HFFc6 (cell line): Measurements from ENCODE around the gene TRAPPC10. TPM values are rescaled to one million over a fixed set of nuclear protein-coding genes. Genes with fewer than 3 reads are reported as not detected.

Experiments
- DNase-seq: peaks from one replicate; pipeline ENCODE4 v3.0.0-alpha.2; 2018
- H3K27ac Mint-ChIP-seq: 2 replicates; pipeline ENCODE4 v1.8.0; 2020; ENCODE audit warnings: mild to moderate bottlenecking, mixed read lengths
- H3K27me3 Mint-ChIP-seq: 2 replicates; pipeline ENCODE4 v1.8.0; 2021; ENCODE audit warnings: mild to moderate bottlenecking, moderate library complexity, mixed read lengths; ENCODE audit not compliant: insufficient read depth
- H3K36me3 Mint-ChIP-seq: 2 replicates; pipeline ENCODE4 v1.8.0; 2021; ENCODE audit warnings: low read depth, mixed read lengths
- H3K4me1 Mint-ChIP-seq: 2 replicates; pipeline ENCODE4 v1.8.0; 2020; ENCODE audit warnings: low read depth, mixed read lengths
- H3K4me3 Mint-ChIP-seq: 2 replicates; pipeline ENCODE4 v1.8.0; 2020; ENCODE audit warnings: mild to moderate bottlenecking, moderate library complexity, mixed read lengths
- H3K9me3 Mint-ChIP-seq: 2 replicates; pipeline ENCODE4 v1.8.0; 2020; ENCODE audit warnings: mild to moderate bottlenecking, mixed read lengths
- CTCF ChIP-seq: fragments of 200-600 bp; sonication (generic); IDR thresholded peaks from 2 replicates; pipeline ENCODE4 v1.5.0; 2021; ENCODE audit warnings: antibody characterized with exemption, mild to moderate bottlenecking
- total RNA-seq, 6 experiments: library from RNA; stranded (reverse); fragmentation: NEBNext Ultra II Directional; extraction: Animal tissue kit (Norgen Biotek cat#: 25700); gene quantifications; 2 replicates in 1 of 6; 3 replicates in 5 of 6; pipeline ENCODE4 v1.2.3, GENCODE V29; 2021

The TRAPPC10 gene
- total RNA-seq, 6 experiments from 2014 or later: 24.1 to 29.4 (median 27.7) TPM

- no peaks in the 10 kb centered on the region for H3K9me3 Mint-ChIP-seq
These were observed 6.5 kb upstream of the TRAPPC10 start for GRCh38 chr21:44005593-44005992.

GRCh38 chr21:44006017-44006619 lies 6.0 kb upstream of the TRAPPC10 start:
- H3K4me1 Mint-ChIP-seq: peaks cover 38% of the 10 kb centered on the region
- no peaks in the 10 kb centered on the region for H3K9me3 Mint-ChIP-seq
- H3K27ac Mint-ChIP-seq: peak overlapping the region; percentile 98
- DNase-seq: peak; percentile 90
- H3K27me3 Mint-ChIP-seq: no peaks in the 10 kb centered on the region; the same call in none of the 2 replicates
- no peaks in the 10 kb centered on the region for H3K36me3 Mint-ChIP-seq
- peak overlapping the region; percentile 69 for H3K4me3 Mint-ChIP-seq
- no peak for TF ChIP-seq CTCF

More at GRCh38 chr21:44005593-44005992, 6.5 kb upstream of the TRAPPC10 start:
- Mint-ChIP-seq H3K4me1 (peaks cover 35% of the 10 kb centered on the region), H3K36me3 (no peaks in the 10 kb centered on the region), H3K27me3 (no peaks in the 10 kb centered on the region; the same call in none of the 2 replicates), H3K4me3 (no peak overlapping the region), H3K27ac (peak overlapping the region; percentile 98)
- DNase-seq: no peak
- no peak for TF ChIP-seq CTCF

- Mint-ChIP-seq H3K27me3 (no peaks in the 10 kb centered on the region; the same call in none of the 2 replicates), H3K27ac (peak overlapping the region; percentile 98), H3K4me1 (peaks cover 42% of the 10 kb centered on the region), H3K9me3 (no peaks in the 10 kb centered on the region), H3K4me3 (peak overlapping the region; percentile 69), H3K36me3 (no peaks in the 10 kb centered on the region)
- peak; percentile 49 for DNase-seq
- no peak for TF ChIP-seq CTCF
These were observed 5.5 kb upstream of the TRAPPC10 start for GRCh38 chr21:44006656-44007055.

- Mint-ChIP-seq H3K36me3 (no peaks in the 10 kb centered on the region; the same call in 1 of the 2 replicates), H3K27me3 (no peaks in the 10 kb centered on the region; the same call in none of the 2 replicates), H3K9me3 (no peaks in the 10 kb centered on the region), H3K4me1 (peaks cover 65% of the 10 kb centered on the region), H3K4me3 (no peak overlapping the region; the same call in 1 of the 2 replicates), H3K27ac (peak overlapping the region; percentile 90)
- DNase-seq: no peak
- TF ChIP-seq CTCF: no peak
These were observed 1.7 kb upstream of the TRAPPC10 start for GRCh38 chr21:44010429-44010828.

- H3K9me3 Mint-ChIP-seq: no peaks in the 10 kb centered on the region
- H3K27ac Mint-ChIP-seq: peak overlapping the region; percentile 90
- no peak for TF ChIP-seq CTCF
- H3K27me3 Mint-ChIP-seq: no peaks in the 10 kb centered on the region; the same call in none of the 2 replicates
- H3K4me3 Mint-ChIP-seq: peak overlapping the region; percentile 88
- H3K36me3 Mint-ChIP-seq: no peaks in the 10 kb centered on the region; the same call in 1 of the 2 replicates
- DNase-seq: no peak
- peaks cover 66% of the 10 kb centered on the region for H3K4me1 Mint-ChIP-seq
These were observed 986 bp upstream of the TRAPPC10 start for GRCh38 chr21:44011123-44011522.
